NB4 (cell line): ENCODE results near the gene CDK14.

Source experiments
- CTCF ChIP-seq: IDR thresholded peaks from one replicate; pipeline ENCODE4 v1.5.1; 2012; ENCODE audit warnings: low read depth, low read length
- MYC ChIP-seq: IDR thresholded peaks from 2 replicates; pipeline ENCODE4 v1.6.1; 2011; ENCODE audit warnings: low read depth, low read length
- POLR2A ChIP-seq: IDR thresholded peaks from 2 replicates; pipeline ENCODE4 v1.6.1; 2011; ENCODE audit warnings: mild to moderate bottlenecking; ENCODE audit not compliant: insufficient read length; ENCODE audit errors: extremely low read depth

DNA sequence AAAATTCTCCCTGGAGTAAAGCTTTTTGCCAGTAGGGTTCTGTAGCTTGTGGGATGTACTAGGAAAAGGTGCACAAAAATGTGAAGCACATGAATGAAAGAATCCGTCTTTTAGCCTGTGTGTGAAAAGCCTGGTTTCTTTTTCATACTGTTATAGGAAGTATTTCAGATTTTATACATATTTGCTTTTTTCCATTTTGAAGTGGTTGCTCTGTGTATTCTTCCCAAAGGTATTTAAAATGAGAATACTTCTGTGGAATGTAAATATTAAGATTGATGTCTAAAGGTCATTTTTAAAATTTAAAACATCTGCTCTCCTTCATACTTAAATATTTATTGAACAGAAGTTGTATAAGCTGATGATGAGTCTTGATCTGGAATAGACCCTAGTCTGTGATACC, 96.8 kb downstream of the CDK14 start:
- no peak for TF ChIP-seq POLR2A
- TF ChIP-seq CTCF: no peak
- TF ChIP-seq MYC: no peak
